HL-60 (cell line): Measurements from ENCODE around the gene EIF5A2.

ENCODE experiments used
- DNase-seq, 2 experiments: peaks; one replicate each; pipeline ENCODE4 v3.0.0-alpha.2; 2010 to 2020; ENCODE audit warnings: low read depth in 1 of 2, low spot score in 1 of 2
- H3K27ac ChIP-seq: fragments of 250-450 bp; sonication (Bioruptor Pico); replicated peaks from 2 replicates; pipeline ENCODE4 v1.5.1; 2020; ENCODE audit warnings: mild to moderate bottlenecking, moderate library complexity
- H3K27me3 ChIP-seq: fragments of 250-450 bp; sonication (Bioruptor Pico); 2 replicates; pipeline ENCODE4 v1.5.1; 2021; ENCODE audit warnings: mild to moderate bottlenecking, moderate library complexity; ENCODE audit not compliant: insufficient read depth, poor library complexity, severe bottlenecking
- H3K4me3 ChIP-seq: replicated peaks from 2 replicates; pipeline ENCODE4 v1.5.1; 2011; ENCODE audit warnings: mild to moderate bottlenecking, control low read depth, low read length; ENCODE audit not compliant: insufficient read depth
- CTCF ChIP-seq: IDR thresholded peaks from one replicate; pipeline ENCODE4 v1.5.1; 2011; ENCODE audit warnings: low read length, control low read depth, inconsistent platforms; ENCODE audit not compliant: insufficient read depth
- GABPA ChIP-seq: IDR thresholded peaks from 2 replicates; pipeline ENCODE4 v1.6.1; 2012; ENCODE audit warnings: low read depth
- POLR2AphosphoS5 ChIP-seq: IDR thresholded peaks from 2 replicates; pipeline ENCODE4 v1.6.1; 2012; ENCODE audit warnings: low read depth
- SPI1 ChIP-seq: IDR thresholded peaks from 2 replicates; pipeline ENCODE4 v1.6.1; 2012; ENCODE audit warnings: low read depth, mild to moderate bottlenecking, borderline replicate concordance
- TF ChIP-seq, protein P1 (sequence below): IDR thresholded peaks from 2 replicates; pipeline ENCODE4 v1.6.1; 2012; ENCODE audit warnings: low read depth; ENCODE audit not compliant: insufficient replicate concordance

EIF5A2 gene

DNA sequence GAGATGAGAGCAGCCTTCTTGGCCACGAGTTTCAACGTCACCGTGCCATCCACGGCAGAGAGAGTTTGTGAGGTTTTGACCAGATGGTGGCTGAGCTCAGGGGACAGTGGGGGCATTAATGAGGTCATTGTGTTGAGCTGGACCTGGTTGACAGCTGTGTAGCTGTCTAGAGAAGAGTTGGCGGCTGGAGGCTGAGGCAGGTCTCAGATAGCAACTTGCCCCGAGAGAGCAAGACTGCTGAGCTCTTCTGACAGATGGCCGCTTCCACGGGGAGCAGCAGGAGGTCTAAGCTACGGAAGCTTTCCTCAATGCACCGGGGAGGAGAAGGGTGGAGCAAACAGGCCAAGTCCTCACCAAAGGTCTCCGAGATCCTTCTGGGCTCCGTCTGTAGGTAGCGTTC is 44.8 kb upstream of the EIF5A2 start:
- Histone ChIP-seq H3K27me3 (no peaks in the 10 kb centered on the region), H3K4me3 (no peak overlapping the region), H3K27ac (no peak overlapping the region)
- TF ChIP-seq GABPA (no peak), SPI1 (no peak), CTCF (no peak), POLR2AphosphoS5 (no peak)
- TF ChIP-seq, protein P1, sequence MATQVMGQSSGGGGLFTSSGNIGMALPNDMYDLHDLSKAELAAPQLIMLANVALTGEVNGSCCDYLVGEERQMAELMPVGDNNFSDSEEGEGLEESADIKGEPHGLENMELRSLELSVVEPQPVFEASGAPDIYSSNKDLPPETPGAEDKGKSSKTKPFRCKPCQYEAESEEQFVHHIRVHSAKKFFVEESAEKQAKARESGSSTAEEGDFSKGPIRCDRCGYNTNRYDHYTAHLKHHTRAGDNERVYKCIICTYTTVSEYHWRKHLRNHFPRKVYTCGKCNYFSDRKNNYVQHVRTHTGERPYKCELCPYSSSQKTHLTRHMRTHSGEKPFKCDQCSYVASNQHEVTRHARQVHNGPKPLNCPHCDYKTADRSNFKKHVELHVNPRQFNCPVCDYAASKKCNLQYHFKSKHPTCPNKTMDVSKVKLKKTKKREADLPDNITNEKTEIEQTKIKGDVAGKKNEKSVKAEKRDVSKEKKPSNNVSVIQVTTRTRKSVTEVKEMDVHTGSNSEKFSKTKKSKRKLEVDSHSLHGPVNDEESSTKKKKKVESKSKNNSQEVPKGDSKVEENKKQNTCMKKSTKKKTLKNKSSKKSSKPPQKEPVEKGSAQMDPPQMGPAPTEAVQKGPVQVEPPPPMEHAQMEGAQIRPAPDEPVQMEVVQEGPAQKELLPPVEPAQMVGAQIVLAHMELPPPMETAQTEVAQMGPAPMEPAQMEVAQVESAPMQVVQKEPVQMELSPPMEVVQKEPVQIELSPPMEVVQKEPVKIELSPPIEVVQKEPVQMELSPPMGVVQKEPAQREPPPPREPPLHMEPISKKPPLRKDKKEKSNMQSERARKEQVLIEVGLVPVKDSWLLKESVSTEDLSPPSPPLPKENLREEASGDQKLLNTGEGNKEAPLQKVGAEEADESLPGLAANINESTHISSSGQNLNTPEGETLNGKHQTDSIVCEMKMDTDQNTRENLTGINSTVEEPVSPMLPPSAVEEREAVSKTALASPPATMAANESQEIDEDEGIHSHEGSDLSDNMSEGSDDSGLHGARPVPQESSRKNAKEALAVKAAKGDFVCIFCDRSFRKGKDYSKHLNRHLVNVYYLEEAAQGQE = no peak
- DNase-seq = no peak

GRCh38 chr3:170949211-170949610 is 40.8 kb upstream of the EIF5A2 start:
- H3K27me3 ChIP-seq = no peaks in the 10 kb centered on the region
- no peak overlapping the region for H3K4me3 ChIP-seq
- DNase-seq = no peak
- TF ChIP-seq CTCF (no peak), POLR2AphosphoS5 (no peak)
- TF ChIP-seq, protein P1 = no peak
- no peak overlapping the region for H3K27ac ChIP-seq

GRCh38 chr3:170947018-170947769 is 38.8 kb upstream of the EIF5A2 start:
- no peak for DNase-seq
- no peak for TF ChIP-seq GABPA
- TF ChIP-seq CTCF = no peak
- no peak for TF ChIP-seq POLR2AphosphoS5
- TF ChIP-seq, protein P1 = no peak
- TF ChIP-seq SPI1 = no peak
- H3K4me3 ChIP-seq = no peak overlapping the region

More at GRCh38 chr3:170947018-170947769, 38.8 kb upstream of the EIF5A2 start:
- Histone ChIP-seq H3K27me3 (no peaks in the 10 kb centered on the region), H3K27ac (no peak overlapping the region)
